ENCODE measurements around the gene NKX1-2. TPM values are rescaled to one million over a fixed set of nuclear protein-coding genes. Genes with fewer than 3 reads are reported as not detected.

NKX1-2 gene
- total RNA-seq, 1 donor from 2014 or later, result 2.1 TPM

DNA sequence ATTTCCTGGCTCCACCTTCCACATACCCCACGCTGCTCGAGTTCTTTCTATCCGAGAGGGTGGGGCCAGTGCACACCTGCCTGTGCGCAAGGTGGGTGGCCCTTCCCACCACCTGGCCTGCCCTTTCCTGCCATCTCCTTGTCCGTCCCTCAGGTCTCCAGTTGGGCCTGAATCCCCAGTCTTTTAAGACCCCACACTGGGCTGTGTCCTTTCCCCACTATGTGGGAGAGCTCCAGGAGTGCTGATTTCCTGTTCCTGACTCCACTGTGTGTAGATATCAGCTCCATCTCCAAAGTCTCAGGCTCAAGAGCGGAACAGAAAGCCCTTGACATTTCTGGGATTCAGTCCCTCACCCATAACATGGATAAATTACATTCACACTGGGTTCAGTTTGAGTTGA lies 31.9 kb upstream of the NKX1-2 start:
- DNase-seq (ENCODE audit: low read depth) (no peak), FAIRE-seq (no peak)
- no peaks in the 10 kb centered on the region for H3K27me3 ChIP-seq (ENCODE audit: control insufficient read depth, insufficient read depth, low read length)
- no peaks in the 10 kb centered on the region for H3K36me3 ChIP-seq (ENCODE audit: control insufficient read depth, insufficient read depth, low read length)
- TF ChIP-seq, protein P1, sequence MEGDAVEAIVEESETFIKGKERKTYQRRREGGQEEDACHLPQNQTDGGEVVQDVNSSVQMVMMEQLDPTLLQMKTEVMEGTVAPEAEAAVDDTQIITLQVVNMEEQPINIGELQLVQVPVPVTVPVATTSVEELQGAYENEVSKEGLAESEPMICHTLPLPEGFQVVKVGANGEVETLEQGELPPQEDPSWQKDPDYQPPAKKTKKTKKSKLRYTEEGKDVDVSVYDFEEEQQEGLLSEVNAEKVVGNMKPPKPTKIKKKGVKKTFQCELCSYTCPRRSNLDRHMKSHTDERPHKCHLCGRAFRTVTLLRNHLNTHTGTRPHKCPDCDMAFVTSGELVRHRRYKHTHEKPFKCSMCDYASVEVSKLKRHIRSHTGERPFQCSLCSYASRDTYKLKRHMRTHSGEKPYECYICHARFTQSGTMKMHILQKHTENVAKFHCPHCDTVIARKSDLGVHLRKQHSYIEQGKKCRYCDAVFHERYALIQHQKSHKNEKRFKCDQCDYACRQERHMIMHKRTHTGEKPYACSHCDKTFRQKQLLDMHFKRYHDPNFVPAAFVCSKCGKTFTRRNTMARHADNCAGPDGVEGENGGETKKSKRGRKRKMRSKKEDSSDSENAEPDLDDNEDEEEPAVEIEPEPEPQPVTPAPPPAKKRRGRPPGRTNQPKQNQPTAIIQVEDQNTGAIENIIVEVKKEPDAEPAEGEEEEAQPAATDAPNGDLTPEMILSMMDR (IDR thresholded peaks at IDR 0.05; ENCODE audit: insufficient read depth, low read length, severe bottlenecking), result no peak
- no peak overlapping the region for H3K4me3 ChIP-seq (ENCODE audit: low read depth, low read length)

GRCh38 chr10:124480860-124481259 lies 31.0 kb upstream of the NKX1-2 start:
- no peaks in the 10 kb centered on the region for H3K27me3 ChIP-seq (ENCODE audit: control insufficient read depth, insufficient read depth, low read length)
- no peaks in the 10 kb centered on the region for H3K36me3 ChIP-seq (ENCODE audit: control insufficient read depth, insufficient read depth, low read length)
- DNase-seq (ENCODE audit: low read depth), result no peak
- TF ChIP-seq, protein P1 (IDR thresholded peaks at IDR 0.05; ENCODE audit: insufficient read depth, low read length, severe bottlenecking), result no peak
- no peak for FAIRE-seq
- no peak overlapping the region for H3K4me3 ChIP-seq (ENCODE audit: low read depth, low read length)

DNA sequence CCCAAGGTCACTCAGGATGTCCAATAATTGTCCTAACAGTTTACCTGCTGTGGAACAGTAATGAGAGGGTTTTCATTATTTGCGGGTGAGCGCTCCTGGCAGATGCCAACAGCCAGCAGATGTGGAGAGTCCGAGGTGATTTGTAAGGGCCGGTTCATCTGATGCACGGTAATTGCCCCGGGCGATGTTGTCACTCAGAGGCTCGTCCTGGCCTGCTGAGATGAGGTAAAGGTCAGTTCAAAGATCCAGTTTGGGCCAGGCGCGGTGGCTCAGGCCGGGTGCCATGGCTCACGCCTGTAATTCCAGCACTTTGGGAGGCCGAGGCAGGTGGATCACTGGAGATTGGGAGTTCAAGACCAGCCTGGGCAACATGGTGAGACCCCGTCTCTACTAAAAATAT lies 28.7 kb upstream of the NKX1-2 start:
- DNase-seq (ENCODE audit: low read depth), result peak; percentile 16
- Histone ChIP-seq H3K36me3 (ENCODE audit: control insufficient read depth, insufficient read depth, low read length) (no peaks in the 10 kb centered on the region), H3K4me3 (ENCODE audit: low read depth, low read length) (no peak overlapping the region), H3K27me3 (ENCODE audit: control insufficient read depth, insufficient read depth, low read length) (no peaks in the 10 kb centered on the region)
- FAIRE-seq, result no peak
- TF ChIP-seq, protein P1 (IDR thresholded peaks at IDR 0.05; ENCODE audit: insufficient read depth, low read length, severe bottlenecking), result no peak

- TF ChIP-seq, protein P1 (IDR thresholded peaks at IDR 0.05; ENCODE audit: insufficient read depth, low read length, severe bottlenecking), result no peak
- FAIRE-seq, result no peak
- H3K36me3 ChIP-seq (ENCODE audit: control insufficient read depth, insufficient read depth, low read length), result no peaks in the 10 kb centered on the region
Observed at GRCh38 chr10:124477614-124478363, 28.0 kb upstream of the NKX1-2 start.

GRCh38 chr10:124476043-124476725 lies 26.3 kb upstream of the NKX1-2 start:
- TF ChIP-seq, protein P1 (IDR thresholded peaks at IDR 0.05; ENCODE audit: insufficient read depth, low read length, severe bottlenecking), result no peak
- H3K4me3 ChIP-seq (ENCODE audit: low read depth, low read length), result no peak overlapping the region
- no peaks in the 10 kb centered on the region for H3K36me3 ChIP-seq (ENCODE audit: control insufficient read depth, insufficient read depth, low read length)
- DNase-seq (ENCODE audit: low read depth) (no peak), FAIRE-seq (no peak)
- no peaks in the 10 kb centered on the region for H3K27me3 ChIP-seq (ENCODE audit: control insufficient read depth, insufficient read depth, low read length)

More at GRCh38 chr10:124477614-124478363, 28.0 kb upstream of the NKX1-2 start:
- DNase-seq (ENCODE audit: low read depth), result no peak
- H3K4me3 ChIP-seq (ENCODE audit: low read depth, low read length), result no peak overlapping the region
- no peaks in the 10 kb centered on the region for H3K27me3 ChIP-seq (ENCODE audit: control insufficient read depth, insufficient read depth, low read length)
